ENCODE results near the gene UQCC2. TPM values are rescaled to one million over a fixed set of nuclear protein-coding genes. Genes with fewer than 3 reads are reported as not detected.

The UQCC2 gene
- total and polyA plus RNA-seq, 7 experiments from 2014 or later, result 15.7 to 79.8 (median 27.6) TPM

GRCh38 chr6:33728438-33728837 is 16.9 kb upstream of the UQCC2 start:
- CTCF ChIA-PET, result interaction anchor here (1.6 kb wide), 1 partner anchor 10 kb away, joined by 4 read pairs; no protein-coding TSS in a partner anchor
- peaks cover 0 to 19% (median 0%) of the 10 kb centered on the region in 5 donors for H3K27me3 Mint-ChIP-seq
- H3K27ac Mint-ChIP-seq, result peak overlapping the region in 2 of 9 donors; percentile 42 to 56
- POLR2A ChIA-PET, result interaction anchor here (0.6 kb wide), 1 partner anchor 630 kb away, joined by 3 read pairs; no protein-coding TSS in a partner anchor
- peaks cover 9 to 27% (median 21%) of the 10 kb centered on the region in 7 donors for H3K4me1 Mint-ChIP-seq
- no peaks in the 10 kb centered on the region for H3K27me3 ChIP-seq (ENCODE audit: control insufficient read depth in 2 of 2, insufficient read depth in 2 of 2, low read length in 2 of 2)
- H3K27ac ChIP-seq (ENCODE audit: low read depth, low read length), result no peak overlapping the region
- ATAC-seq (no peak), DNase-seq (no peak)
- H3K36me3 ChIP-seq (ENCODE audit: control insufficient read depth in 2 of 3, insufficient read depth in 3 of 3, low read length in 3 of 3), result no peaks in the 10 kb centered on the region
- H3K36me3 Mint-ChIP-seq, result no peaks in the 10 kb centered on the region
- intact Hi-C loops (cut with micrococcal nuclease), result no loop called here
- no peak overlapping the region for H3K4me3 Mint-ChIP-seq
- H3K4me1 ChIP-seq (ENCODE audit: control insufficient read depth in 2 of 2, insufficient read depth in 2 of 2, low read length in 2 of 2), result peaks cover 0 to 13% of the 10 kb centered on the region in 2 donors
- no peaks in the 10 kb centered on the region for H3K9me3 ChIP-seq (ENCODE audit: control insufficient read depth in 2 of 3, low read length in 3 of 3)
- no peak overlapping the region for H3K4me3 ChIP-seq (ENCODE audit: low read length)
- no peaks in the 10 kb centered on the region for H3K9me3 Mint-ChIP-seq

GRCh38 chr6:33727932-33728331 is 16.4 kb upstream of the UQCC2 start:
- no peak for ATAC-seq

GRCh38 chr6:33727126-33727525 is 15.6 kb upstream of the UQCC2 start:
- H3K36me3 Mint-ChIP-seq, result no peaks in the 10 kb centered on the region
- CTCF ChIA-PET, result no interaction called here
- peak overlapping the region in 1 of 9 donors; percentile 61 for H3K27ac Mint-ChIP-seq
- DNase-seq, result no peak
- Histone ChIP-seq H3K36me3 (ENCODE audit: control insufficient read depth in 2 of 3, insufficient read depth in 3 of 3, low read length in 3 of 3) (no peaks in the 10 kb centered on the region), H3K9me3 (ENCODE audit: control insufficient read depth in 2 of 3, low read length in 3 of 3) (no peaks in the 10 kb centered on the region), H3K4me1 (ENCODE audit: control insufficient read depth in 2 of 2, insufficient read depth in 2 of 2, low read length in 2 of 2) (peaks cover 0 to 18% of the 10 kb centered on the region in 2 donors), H3K27me3 (ENCODE audit: control insufficient read depth in 2 of 2, insufficient read depth in 2 of 2, low read length in 2 of 2) (no peaks in the 10 kb centered on the region), H3K4me3 (ENCODE audit: low read length) (no peak overlapping the region), H3K27ac (ENCODE audit: low read depth, low read length) (no peak overlapping the region)
- no peaks in the 10 kb centered on the region for H3K9me3 Mint-ChIP-seq
- no peak for ATAC-seq
- intact Hi-C loops (cut with micrococcal nuclease), result no loop called here
- H3K4me3 Mint-ChIP-seq, result no peak overlapping the region
- H3K4me1 Mint-ChIP-seq, result peaks cover 9 to 37% (median 28%) of the 10 kb centered on the region in 7 donors
- peaks cover 0 to 30% (median 0%) of the 10 kb centered on the region in 5 donors for H3K27me3 Mint-ChIP-seq
- POLR2A ChIA-PET, result no interaction called here

More at GRCh38 chr6:33727932-33728331, 16.4 kb upstream of the UQCC2 start:
- ChIA-PET CTCF (interaction anchor here (1.6 kb wide), 1 partner anchor 10 kb away, joined by 4 read pairs; no protein-coding TSS in a partner anchor), POLR2A (interaction anchor here (0.6 kb wide), 1 partner anchor 630 kb away, joined by 3 read pairs; no protein-coding TSS in a partner anchor)
- intact Hi-C loops (cut with micrococcal nuclease), result no loop called here
- no peaks in the 10 kb centered on the region for H3K27me3 ChIP-seq (ENCODE audit: control insufficient read depth in 2 of 2, insufficient read depth in 2 of 2, low read length in 2 of 2)
- Mint-ChIP-seq H3K27me3 (peaks cover 0 to 24% (median 0%) of the 10 kb centered on the region in 5 donors), H3K9me3 (no peaks in the 10 kb centered on the region), H3K4me3 (no peak overlapping the region), H3K4me1 (peaks cover 9 to 32% (median 26%) of the 10 kb centered on the region in 7 donors), H3K36me3 (no peaks in the 10 kb centered on the region), H3K27ac (no peak overlapping the region)
- H3K4me3 ChIP-seq (ENCODE audit: low read length), result no peak overlapping the region
- peaks cover 0 to 18% of the 10 kb centered on the region in 2 donors for H3K4me1 ChIP-seq (ENCODE audit: control insufficient read depth in 2 of 2, insufficient read depth in 2 of 2, low read length in 2 of 2)
- no peaks in the 10 kb centered on the region for H3K36me3 ChIP-seq (ENCODE audit: control insufficient read depth in 2 of 3, insufficient read depth in 3 of 3, low read length in 3 of 3)
- no peak overlapping the region for H3K27ac ChIP-seq (ENCODE audit: low read depth, low read length)
- H3K9me3 ChIP-seq (ENCODE audit: control insufficient read depth in 2 of 3, low read length in 3 of 3), result no peaks in the 10 kb centered on the region
- DNase-seq, result no peak

- Mint-ChIP-seq H3K4me3 (no peak overlapping the region), H3K9me3 (no peaks in the 10 kb centered on the region), H3K27ac (peak overlapping the region in 3 of 9 donors; percentile 61 to 82 (median 61)), H3K4me1 (peaks cover 9 to 37% (median 28%) of the 10 kb centered on the region in 7 donors), H3K36me3 (no peaks in the 10 kb centered on the region), H3K27me3 (peaks cover 0 to 34% (median 0%) of the 10 kb centered on the region in 5 donors)
- intact Hi-C loops (cut with micrococcal nuclease), result no loop called here
- Histone ChIP-seq H3K27ac (ENCODE audit: low read depth, low read length) (no peak overlapping the region), H3K4me3 (ENCODE audit: low read length) (no peak overlapping the region), H3K4me1 (ENCODE audit: control insufficient read depth in 2 of 2, insufficient read depth in 2 of 2, low read length in 2 of 2) (peaks cover 0 to 18% of the 10 kb centered on the region in 2 donors), H3K36me3 (ENCODE audit: control insufficient read depth in 2 of 3, insufficient read depth in 3 of 3, low read length in 3 of 3) (no peaks in the 10 kb centered on the region), H3K9me3 (ENCODE audit: control insufficient read depth in 2 of 3, low read length in 3 of 3) (no peaks in the 10 kb centered on the region), H3K27me3 (ENCODE audit: control insufficient read depth in 2 of 2, insufficient read depth in 2 of 2, low read length in 2 of 2) (no peaks in the 10 kb centered on the region)
- POLR2A ChIA-PET, result interaction anchor here (1.2 kb wide), 1 partner anchor 16 kb away, joined by 5 read pairs; no protein-coding TSS in a partner anchor
- CTCF ChIA-PET, result no interaction called here
- ATAC-seq, result no peak
- no peak for DNase-seq
These were observed 15.2 kb upstream of the UQCC2 start for GRCh38 chr6:33726696-33727095.

DNA sequence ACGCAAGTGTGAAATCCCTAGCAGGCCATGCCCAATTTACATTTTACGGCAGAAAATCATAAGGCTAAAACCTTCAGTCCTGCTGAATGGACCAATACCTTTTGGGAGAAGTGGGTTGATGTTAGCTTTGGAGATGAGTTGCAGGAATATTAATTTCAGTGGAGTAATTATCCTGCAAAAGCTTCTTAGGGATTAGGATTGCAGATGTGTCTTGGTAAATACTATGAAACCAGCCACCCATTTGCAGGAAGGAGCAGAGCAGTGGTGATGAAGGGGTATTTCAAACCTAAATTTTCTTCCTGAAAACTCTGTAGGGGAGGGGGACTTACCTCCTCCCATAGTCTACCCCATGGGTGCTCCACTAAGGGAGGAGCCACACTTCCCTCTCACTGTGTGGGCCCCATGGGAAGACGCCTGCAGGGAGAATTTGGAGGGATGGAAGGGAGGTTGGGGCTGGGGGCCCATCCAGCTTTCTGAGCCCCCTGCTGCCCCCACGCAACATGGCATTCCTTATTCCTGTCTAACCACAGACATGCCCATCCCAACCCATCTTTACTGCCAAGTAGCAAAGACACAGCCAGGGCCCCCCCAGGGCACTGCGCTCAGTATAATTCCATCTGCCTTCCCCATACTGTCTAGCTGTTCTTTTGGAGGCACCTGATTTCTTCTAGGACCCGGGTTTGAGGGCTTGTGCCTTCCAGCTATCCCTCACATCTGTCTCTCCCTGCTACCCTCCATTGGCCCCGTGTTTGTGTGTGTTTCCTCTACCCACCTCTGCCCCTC is 14.6 kb upstream of the UQCC2 start:
- Histone ChIP-seq H3K27me3 (ENCODE audit: control insufficient read depth in 2 of 2, insufficient read depth in 2 of 2, low read length in 2 of 2) (no peaks in the 10 kb centered on the region), H3K4me1 (ENCODE audit: control insufficient read depth in 2 of 2, insufficient read depth in 2 of 2, low read length in 2 of 2) (peaks cover 0 to 18% of the 10 kb centered on the region in 2 donors), H3K4me3 (ENCODE audit: low read length) (no peak overlapping the region), H3K27ac (ENCODE audit: low read depth, low read length) (no peak overlapping the region), H3K36me3 (ENCODE audit: control insufficient read depth in 2 of 3, insufficient read depth in 3 of 3, low read length in 3 of 3) (no peaks in the 10 kb centered on the region), H3K9me3 (ENCODE audit: control insufficient read depth in 2 of 3, low read length in 3 of 3) (no peaks in the 10 kb centered on the region)
- ChIA-PET POLR2A (interaction anchor here (0.6 to 1.2 kb wide), 2 partner anchors 15 to 1339 kb away, joined by 3 to 5 read pairs; no protein-coding TSS in a partner anchor), CTCF (interaction anchor here (1.0 kb wide), 1 partner anchor 15 kb away, joined by 3 read pairs; the partner anchor contains the start of gene UQCC2)
- peak overlapping the region in 3 of 9 donors; percentile 61 to 82 (median 81) for H3K27ac Mint-ChIP-seq
- peaks cover 9 to 37% (median 28%) of the 10 kb centered on the region in 7 donors for H3K4me1 Mint-ChIP-seq
- H3K36me3 Mint-ChIP-seq, result no peaks in the 10 kb centered on the region
- no peak overlapping the region for H3K4me3 Mint-ChIP-seq
- intact Hi-C loops (cut with micrococcal nuclease), result no loop called here
- DNase-seq (no peak), ATAC-seq (no peak)
- H3K9me3 Mint-ChIP-seq, result no peaks in the 10 kb centered on the region
- peaks cover 0 to 36% (median 0%) of the 10 kb centered on the region in 5 donors for H3K27me3 Mint-ChIP-seq

- H3K27me3 Mint-ChIP-seq, result peaks cover 0 to 42% (median 3%) of the 10 kb centered on the region in 5 donors
- no peaks in the 10 kb centered on the region for H3K36me3 ChIP-seq (ENCODE audit: control insufficient read depth in 2 of 3, insufficient read depth in 3 of 3, low read length in 3 of 3)
- no peaks in the 10 kb centered on the region for H3K36me3 Mint-ChIP-seq
- H3K9me3 ChIP-seq (ENCODE audit: control insufficient read depth in 2 of 3, low read length in 3 of 3), result no peaks in the 10 kb centered on the region
- H3K4me3 Mint-ChIP-seq, result peak overlapping the region in 1 of 10 donors; percentile 51
- ChIA-PET POLR2A (interaction anchor here (0.6 to 1.7 kb wide), 2 partner anchors 14 to 1339 kb away, joined by 3 to 8 read pairs; partner anchors contain the start of gene UQCC2), CTCF (interaction anchor here (0.8 to 1.9 kb wide), 3 partner anchors 12 to 140 kb away, joined by 3 to 5 read pairs (median 3); partner anchors contain the start of gene UQCC2)
- H3K27me3 ChIP-seq (ENCODE audit: control insufficient read depth in 2 of 2, insufficient read depth in 2 of 2, low read length in 2 of 2), result no peaks in the 10 kb centered on the region
- H3K9me3 Mint-ChIP-seq, result no peaks in the 10 kb centered on the region
- DNase-seq (no peak), ATAC-seq (no peak)
- intact Hi-C loops (cut with micrococcal nuclease), result no loop called here
- H3K4me1 ChIP-seq (ENCODE audit: control insufficient read depth in 2 of 2, insufficient read depth in 2 of 2, low read length in 2 of 2), result peaks cover 0 to 18% of the 10 kb centered on the region in 2 donors
- no peak overlapping the region for H3K4me3 ChIP-seq (ENCODE audit: low read length)
- H3K27ac ChIP-seq (ENCODE audit: low read depth, low read length), result no peak overlapping the region
- peaks cover 9 to 37% (median 28%) of the 10 kb centered on the region in 7 donors for H3K4me1 Mint-ChIP-seq
- peak overlapping the region in 2 of 9 donors; percentile 71 to 81 for H3K27ac Mint-ChIP-seq
These were observed 13.7 kb upstream of the UQCC2 start for GRCh38 chr6:33725222-33725621.
